DOHH2 (cell line): ENCODE results near the gene ADAM11.

Experiments
- CTCF ChIP-seq: fragments of 200-600 bp; sonication (generic); IDR thresholded peaks from one replicate; pipeline ENCODE4 v1.5.1; 2014; ENCODE audit warnings: antibody characterized with exemption, mild to moderate bottlenecking, low read depth, low read length; ENCODE audit not compliant: poor library complexity, severe bottlenecking
- EZH2phosphoT487 ChIP-seq: fragments of 200-600 bp; sonication (generic); IDR thresholded peaks from 2 replicates; pipeline ENCODE4 v1.6.1; 2017; ENCODE audit warnings: borderline replicate concordance, mild to moderate bottlenecking, antibody characterized with exemption, low read length, moderate library complexity, mixed read lengths

DNA sequence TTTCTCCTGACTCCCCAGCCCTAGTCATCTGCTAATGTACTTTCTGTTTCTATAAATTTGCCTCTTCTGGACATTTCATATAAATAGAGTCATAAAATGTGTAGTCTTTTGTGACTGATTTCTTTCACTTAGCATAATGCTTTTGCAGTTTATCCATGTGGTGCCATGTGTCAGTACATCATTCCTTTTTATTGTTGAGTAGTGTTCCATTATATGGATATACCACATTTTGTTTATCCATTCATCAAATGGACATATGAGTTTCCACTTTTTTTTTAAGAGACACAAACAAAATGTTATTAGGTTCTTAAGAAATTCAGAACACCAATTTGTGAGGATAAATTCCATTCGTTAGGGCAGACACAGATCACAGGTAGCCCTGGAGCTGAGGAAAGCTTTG, 39.3 kb upstream of the ADAM11 start:
- TF ChIP-seq CTCF, result no peak
- no peak for TF ChIP-seq EZH2phosphoT487
